HG03066 (cell line): ENCODE data around the gene ATP6V1B1.

Experiments
- ATAC-seq: cut with Tn5 transposase; IDR thresholded peaks from one replicate; pipeline ENCODE4 v1.9.1; 2021; ENCODE audit warnings: low read depth; ENCODE audit not compliant: unreplicated experiment

The ATP6V1B1 gene

GRCh38 chr2:70942396-70943204 is 6.9 kb downstream of the ATP6V1B1 start:
- no peak for ATAC-seq

GRCh38 chr2:70943205-70943871 is 7.6 kb downstream of the ATP6V1B1 start:
- no peak for ATAC-seq

GRCh38 chr2:70944111-70944690 is 8.5 kb downstream of the ATP6V1B1 start:
- no peak for ATAC-seq

- ATAC-seq, result no peak
Observed at GRCh38 chr2:70946832-70947442, 11.2 kb downstream of the ATP6V1B1 start.

GRCh38 chr2:70947556-70948184 is 12.0 kb downstream of the ATP6V1B1 start:
- ATAC-seq, result no peak

GRCh38 chr2:70948337-70949003 is 12.8 kb downstream of the ATP6V1B1 start:
- ATAC-seq, result peak; percentile 82

GRCh38 chr2:70949086-70949485 is 13.4 kb downstream of the ATP6V1B1 start:
- ATAC-seq, result no peak

GRCh38 chr2:70954886-70955285 is 19.2 kb downstream of the ATP6V1B1 start:
- ATAC-seq, result no peak

- no peak for ATAC-seq
Observed at GRCh38 chr2:70956141-70956540, 20.4 kb downstream of the ATP6V1B1 start.

- no peak for ATAC-seq
Observed at GRCh38 chr2:70957798-70958197, 22.1 kb downstream of the ATP6V1B1 start.

GRCh38 chr2:70958759-70959158 is 23.1 kb downstream of the ATP6V1B1 start:
- ATAC-seq, result no peak

- ATAC-seq, result no peak
Observed at GRCh38 chr2:70959271-70959761, 23.6 kb downstream of the ATP6V1B1 start.

GRCh38 chr2:70959851-70960832 is 24.4 kb downstream of the ATP6V1B1 start:
- ATAC-seq, result no peak

GRCh38 chr2:70960833-70961647 is 25.3 kb downstream of the ATP6V1B1 start:
- ATAC-seq, result no peak

GRCh38 chr2:70961648-70961994 is 25.9 kb downstream of the ATP6V1B1 start:
- ATAC-seq, result no peak

- no peak for ATAC-seq
Observed at GRCh38 chr2:70962211-70962884, 26.6 kb downstream of the ATP6V1B1 start.
